Measurements from ENCODE around the gene GABRB3. TPM values are rescaled to one million over a fixed set of nuclear protein-coding genes. Genes with fewer than 3 reads are reported as not detected.

Gene GABRB3
- total and polyA plus RNA-seq, 2 of the 8 experiments (the other 6 are each of a cell fraction or from before 2014, with no cell fraction given), result 98.8 to 163 TPM

GRCh38 chr15:26773067-26773877 is 406 bp upstream of the GABRB3 start (continued):
- TF ChIP-seq EGR1 (IDR thresholded peaks at IDR 0.05; ENCODE audit: borderline replicate concordance, low read depth, low read length) (peak; percentile 81; the same call in 1 of the 2 replicates), FOSL1 (IDR thresholded peaks at IDR 0.05; ENCODE audit: insufficient read depth, low read depth, low read length) (no peak), CTBP2 (IDR thresholded peaks at IDR 0.05; ENCODE audit: borderline replicate concordance, insufficient read depth, insufficient read length, low read length) (no peak), POU5F1 (IDR thresholded peaks at IDR 0.05; ENCODE audit: low read depth, low read length) (no peak), TCF12 (IDR thresholded peaks at IDR 0.05; ENCODE audit: low read depth, low read length) (no peak), SIN3A (conservative IDR thresholded peaks at IDR 0.05 in 1 of 2, IDR thresholded peaks at IDR 0.05 in 1 of 2; ENCODE audit: low read depth in 1 of 2, low read length in 2 of 2) (no peak), KDM1A (IDR thresholded peaks at IDR 0.05; ENCODE audit: borderline replicate concordance, low read length) (no peak), USF2 (IDR thresholded peaks at IDR 0.05; ENCODE audit: low read length) (no peak), POLR2A (IDR thresholded peaks at IDR 0.05; ENCODE audit: control extremely low read depth in 1 of 2, low read depth in 2 of 2, low read length in 2 of 2) (peak in 1 of 2 experiments; percentile 53; a peak in 2 of 3 replicates), RNF2 (IDR thresholded peaks at IDR 0.05; ENCODE audit: borderline replicate concordance, low read depth, low read length, missing control alignments, poor library complexity, severe bottlenecking) (no peak), EP300 (IDR thresholded peaks at IDR 0.05; ENCODE audit: borderline replicate concordance in 1 of 2, low read depth in 2 of 2, low read length in 2 of 2) (no peak), SRF (IDR thresholded peaks at IDR 0.05; ENCODE audit: low read depth, low read length) (no peak), MAFK (IDR thresholded peaks at IDR 0.05; ENCODE audit: low read depth, low read length) (no peak), PHF8 (conservative IDR thresholded peaks at IDR 0.05; ENCODE audit: low read depth, low read length) (0 out of 2 replicates have a peak, but pooled peaks have one; percentile 47), CHD2 (IDR thresholded peaks at IDR 0.05; ENCODE audit: low read length) (no peak), RXRA (IDR thresholded peaks at IDR 0.05; ENCODE audit: insufficient read depth, low read depth, low read length) (no peak), SAP30 (IDR thresholded peaks at IDR 0.05; ENCODE audit: insufficient read depth, insufficient replicate concordance, low read length) (no peak), GABPA (IDR thresholded peaks at IDR 0.05; ENCODE audit: borderline replicate concordance, insufficient read depth, low read length) (no peak), RBBP5 (IDR thresholded peaks at IDR 0.05; ENCODE audit: borderline replicate concordance, low read depth, low read length) (no peak; the same call in none of the 2 replicates), TEAD4 (IDR thresholded peaks at IDR 0.05; ENCODE audit: low read depth, low read length) (no peak), SP1 (IDR thresholded peaks at IDR 0.05; ENCODE audit: low read depth, low read length) (no peak), CEBPB (IDR thresholded peaks at IDR 0.05; ENCODE audit: low read depth, low read length) (no peak)

Measured in H1 (cell line).